Tibial nerve (tissue), 3 donors: ENCODE data around the gene SOX5.

Experiments used
- CTCF ChIP-seq, 5 experiments: fragments of 200-600 bp in 3 of 5; fragments of 450-650 bp in 2 of 5; sonication (generic) in 3 of 5; IDR thresholded peaks; one replicate each; pipeline ENCODE4 v1.5.1; 2016 to 2019; ENCODE audit warnings: antibody characterized with exemption in 5 of 5, mild to moderate bottlenecking in 3 of 5, moderate library complexity in 2 of 5
- POLR2A ChIP-seq, 2 donors: fragments of 450-650 bp; IDR thresholded peaks; one replicate each; pipeline ENCODE4 v1.6.1; 2017; ENCODE audit warnings: antibody characterized with exemption in 2 of 2, mild to moderate bottlenecking in 2 of 2, moderate library complexity in 2 of 2

DNA sequence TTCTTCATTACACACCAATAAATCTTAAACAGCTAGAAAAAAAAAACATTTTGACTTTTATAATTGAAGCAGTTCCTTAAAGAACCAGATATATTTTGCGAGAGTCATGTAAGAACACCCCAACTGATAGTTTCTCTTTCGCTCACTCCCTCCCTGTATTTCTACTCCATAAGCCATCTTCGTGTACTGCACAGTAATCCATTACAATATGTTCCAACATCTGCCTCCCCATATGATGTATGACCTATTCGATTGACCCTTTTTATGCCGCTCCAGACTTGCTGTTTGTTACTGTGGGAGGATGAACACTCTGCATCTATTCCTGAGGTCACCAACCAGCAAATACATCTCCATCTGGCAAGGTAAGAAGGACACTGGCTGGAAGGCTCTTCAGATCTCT is 331.7 kb downstream of the SOX5 start:
- no peak for TF ChIP-seq CTCF (IDR thresholded peaks at IDR 0.05)
- TF ChIP-seq POLR2A (IDR thresholded peaks at IDR 0.05) = no peak
